GM12801 (cell line): ENCODE data around the gene PRKAR2B.

Source experiments
- TF ChIP-seq, protein P1 (sequence below): IDR thresholded peaks from one replicate; pipeline ENCODE4 v1.5.1; 2011; ENCODE audit warnings: control low read depth; ENCODE audit not compliant: insufficient read length; ENCODE audit errors: extremely low read depth

The PRKAR2B gene

GRCh38 chr7:107186240-107186639, 141.7 kb downstream of the PRKAR2B start:
- TF ChIP-seq, protein P1, sequence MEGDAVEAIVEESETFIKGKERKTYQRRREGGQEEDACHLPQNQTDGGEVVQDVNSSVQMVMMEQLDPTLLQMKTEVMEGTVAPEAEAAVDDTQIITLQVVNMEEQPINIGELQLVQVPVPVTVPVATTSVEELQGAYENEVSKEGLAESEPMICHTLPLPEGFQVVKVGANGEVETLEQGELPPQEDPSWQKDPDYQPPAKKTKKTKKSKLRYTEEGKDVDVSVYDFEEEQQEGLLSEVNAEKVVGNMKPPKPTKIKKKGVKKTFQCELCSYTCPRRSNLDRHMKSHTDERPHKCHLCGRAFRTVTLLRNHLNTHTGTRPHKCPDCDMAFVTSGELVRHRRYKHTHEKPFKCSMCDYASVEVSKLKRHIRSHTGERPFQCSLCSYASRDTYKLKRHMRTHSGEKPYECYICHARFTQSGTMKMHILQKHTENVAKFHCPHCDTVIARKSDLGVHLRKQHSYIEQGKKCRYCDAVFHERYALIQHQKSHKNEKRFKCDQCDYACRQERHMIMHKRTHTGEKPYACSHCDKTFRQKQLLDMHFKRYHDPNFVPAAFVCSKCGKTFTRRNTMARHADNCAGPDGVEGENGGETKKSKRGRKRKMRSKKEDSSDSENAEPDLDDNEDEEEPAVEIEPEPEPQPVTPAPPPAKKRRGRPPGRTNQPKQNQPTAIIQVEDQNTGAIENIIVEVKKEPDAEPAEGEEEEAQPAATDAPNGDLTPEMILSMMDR = no peak

- TF ChIP-seq, protein P1 = no peak
Measured at GRCh38 chr7:107187774-107188173, 143.3 kb downstream of the PRKAR2B start.

DNA sequence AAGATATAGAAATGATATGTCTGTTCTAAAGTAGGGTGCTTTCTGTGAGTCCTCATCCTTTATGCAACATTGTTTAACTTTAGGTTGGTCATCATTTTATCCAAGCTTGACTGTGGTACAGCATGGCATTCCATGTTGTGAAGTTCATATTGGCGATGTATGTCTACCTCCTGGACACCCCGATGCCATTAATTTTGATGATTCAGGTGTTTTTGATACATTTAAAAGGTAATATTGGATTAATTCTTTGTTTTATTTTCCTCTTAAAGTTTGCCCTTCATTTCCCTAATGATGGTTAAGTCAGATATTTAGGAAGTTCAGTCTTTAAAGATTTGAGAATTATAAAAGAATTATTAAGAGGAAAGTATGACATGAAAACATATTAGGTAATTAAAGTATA, 145.6 kb downstream of the PRKAR2B start:
- TF ChIP-seq, protein P1 = no peak

DNA sequence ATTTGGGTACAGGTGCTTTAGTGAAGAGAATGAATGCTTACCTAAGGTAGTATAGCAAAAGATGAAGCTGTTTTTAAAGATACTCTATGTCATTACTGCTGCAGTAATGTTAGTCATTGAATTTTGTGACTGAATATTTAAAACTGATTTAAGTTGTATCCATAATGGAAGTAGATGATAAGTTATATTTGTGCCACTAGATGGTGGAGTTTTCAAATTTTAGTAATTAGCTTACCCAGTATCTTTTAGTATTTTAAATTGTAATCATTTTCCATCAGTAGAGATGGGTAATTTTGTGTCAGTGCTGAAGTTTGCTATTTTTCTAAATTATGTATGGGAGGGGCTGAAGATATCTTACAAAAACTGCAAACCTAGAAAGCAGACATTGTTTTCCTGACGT, 149.5 kb downstream of the PRKAR2B start:
- TF ChIP-seq, protein P1 = no peak

DNA sequence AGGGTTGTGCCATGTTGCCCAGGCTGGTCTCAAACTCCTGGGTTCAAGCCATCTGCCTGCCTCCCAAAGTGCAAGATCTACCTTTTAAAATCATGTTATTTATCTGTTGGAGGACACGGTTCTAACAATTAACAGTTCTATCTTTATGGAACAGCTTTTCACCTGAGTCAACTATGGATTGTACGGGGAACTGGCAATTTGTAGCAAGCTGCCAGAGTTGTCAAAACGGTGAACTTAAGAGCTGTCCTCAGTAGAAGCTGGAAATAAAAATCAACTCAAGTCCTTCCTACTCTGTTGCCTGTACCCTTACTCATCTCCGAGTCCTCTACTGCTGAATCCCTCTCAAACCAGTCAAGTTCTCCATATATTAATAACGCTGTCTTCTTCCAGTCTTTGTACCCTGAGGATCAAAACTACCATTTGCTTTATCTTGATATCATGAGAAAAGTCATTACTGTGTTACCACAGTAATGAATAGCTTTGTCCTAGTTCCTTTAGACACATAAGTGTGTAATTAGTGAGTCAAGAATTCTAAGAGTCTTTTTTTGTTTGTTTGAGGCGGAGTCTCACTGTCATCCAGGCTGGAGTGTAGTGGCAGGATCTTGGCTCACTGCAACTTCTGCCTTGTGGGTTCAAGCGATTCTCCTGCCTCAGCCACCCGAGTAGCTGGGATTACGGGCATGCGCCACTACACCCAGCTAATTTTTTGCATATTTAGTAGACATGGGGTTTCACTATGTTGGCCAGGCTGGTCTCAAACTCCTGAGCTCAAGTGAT, 152.5 kb downstream of the PRKAR2B start:
- TF ChIP-seq, protein P1 = no peak

- TF ChIP-seq, protein P1 = no peak
Measured at GRCh38 chr7:107201795-107202450, 157.4 kb downstream of the PRKAR2B start.

DNA sequence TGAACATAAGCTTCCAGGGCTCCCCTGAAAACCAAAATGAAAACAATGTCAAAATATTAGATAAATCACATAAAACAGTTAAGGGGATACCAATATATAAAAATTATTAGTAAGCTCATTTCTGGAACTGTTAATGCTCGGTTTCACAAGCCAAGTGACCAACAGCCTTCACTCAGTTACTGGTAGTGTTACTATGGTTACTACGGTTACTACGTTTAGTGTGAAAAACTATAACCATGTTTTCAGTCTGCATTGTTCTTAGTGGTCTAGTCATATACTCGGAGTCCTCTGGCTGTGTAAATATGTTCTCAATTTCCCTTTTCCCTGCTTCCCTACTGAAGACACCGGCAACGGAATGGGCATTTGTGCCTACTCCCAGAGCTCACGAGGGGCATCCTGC, 159.1 kb downstream of the PRKAR2B start:
- TF ChIP-seq, protein P1 = no peak
